ENCODE measurements around the gene IGFLR1.
A peak's percentile ranks its signal among the peaks of the same experiment; 100 is the strongest.
"Not testable (repeated sequence)": the region's sequence is repeated elsewhere in the genome, so short reads cannot be mapped to it uniquely, and the experiment has no call there.

The IGFLR1 gene

GRCh38 chr19:35777086-35777841 lies 35.0 kb upstream of the IGFLR1 start:
- DNase-seq: no peak

GRCh38 chr19:35776102-35776788 lies 34.0 kb upstream of the IGFLR1 start:
- DNase-seq: no peak

GRCh38 chr19:35775298-35776101 lies 33.2 kb upstream of the IGFLR1 start, which contains the start of gene ARHGAP33:
ARHGAP33 (plus strand) TSS chr19:35775564; CDS start chr19:35775659, 95 bp downstream.
- DNase-seq: peak; percentile 90

- DNase-seq: no peak
These were observed 32.7 kb upstream of the IGFLR1 start for GRCh38 chr19:35775046-35775297.

GRCh38 chr19:35774274-35775045 lies 32.2 kb upstream of the IGFLR1 start:
- no peak for DNase-seq

GRCh38 chr19:35773020-35773806 lies 31.0 kb upstream of the IGFLR1 start:
- no peak for DNase-seq

- not testable (repeated sequence) for DNase-seq
These were observed 30.1 kb upstream of the IGFLR1 start for GRCh38 chr19:35772362-35772761.

- no peak for DNase-seq
These were observed 25.8 kb upstream of the IGFLR1 start for GRCh38 chr19:35768082-35768421.

- DNase-seq: no peak
These were observed 25.2 kb upstream of the IGFLR1 start for GRCh38 chr19:35767288-35768081.

GRCh38 chr19:35766571-35767104 lies 24.4 kb upstream of the IGFLR1 start:
- DNase-seq: no peak

- no peak for DNase-seq
These were observed 22.4 kb upstream of the IGFLR1 start for GRCh38 chr19:35764432-35765315.

GRCh38 chr19:35760711-35761349 lies 18.6 kb upstream of the IGFLR1 start:
- DNase-seq: no peak

GRCh38 chr19:35759697-35760096 lies 17.4 kb upstream of the IGFLR1 start:
- no peak for DNase-seq

- peak; percentile 98 for DNase-seq
These were observed 15.7 kb upstream of the IGFLR1 start, which contains the start of gene PROSER3 for GRCh38 chr19:35757749-35758608. PROSER3 (plus strand) TSS chr19:35758176; CDS start chr19:35758216, 40 bp downstream.

GRCh38 chr19:35757231-35757748 lies 15.0 kb upstream of the IGFLR1 start:
- no peak for DNase-seq

GRCh38 chr19:35756377-35757230 lies 14.4 kb upstream of the IGFLR1 start, which contains the start of gene HSPB6:
HSPB6 (minus strand) TSS chr19:35757029; CDS start chr19:35757008, 21 bp downstream.
- peak; percentile 47 for DNase-seq
